HG02885 (cell line): Measurements from ENCODE around the gene KMT2B.
"Not testable (repeated sequence)": the region's sequence is repeated elsewhere in the genome, so short reads cannot be mapped to it uniquely, and the experiment has no call there.

Source experiments
- ATAC-seq: cut with Tn5 transposase; IDR thresholded peaks from one replicate; pipeline ENCODE4 v1.9.1; 2021; ENCODE audit warnings: mild to moderate bottlenecking; ENCODE audit not compliant: unreplicated experiment, poor library complexity

KMT2B gene

GRCh38 chr19:35724132-35724531, 6.3 kb downstream of the KMT2B start:
- ATAC-seq: not testable (repeated sequence)

- no peak for ATAC-seq
Measured at GRCh38 chr19:35724560-35724959, 6.8 kb downstream of the KMT2B start.

GRCh38 chr19:35725216-35725861, 7.5 kb downstream of the KMT2B start:
- ATAC-seq: no peak

- ATAC-seq: no peak
Measured at GRCh38 chr19:35727053-35727955, 9.5 kb downstream of the KMT2B start.

GRCh38 chr19:35727956-35728706, 10.3 kb downstream of the KMT2B start:
- no peak for ATAC-seq

- no peak for ATAC-seq
Measured at GRCh38 chr19:35729021-35729420, 11.2 kb downstream of the KMT2B start.

GRCh38 chr19:35729763-35730162, 12.0 kb downstream of the KMT2B start:
- no peak for ATAC-seq

GRCh38 chr19:35730326-35730725, 12.5 kb downstream of the KMT2B start:
- ATAC-seq: no peak

GRCh38 chr19:35731353-35731752, 13.6 kb downstream of the KMT2B start:
- no peak for ATAC-seq

- no peak for ATAC-seq
Measured at GRCh38 chr19:35731779-35732405, 14.1 kb downstream of the KMT2B start.

GRCh38 chr19:35732540-35733179, 14.9 kb downstream of the KMT2B start:
- no peak for ATAC-seq

- ATAC-seq: no peak
Measured at GRCh38 chr19:35733180-35734125, 15.7 kb downstream of the KMT2B start.

GRCh38 chr19:35734273-35734672, 16.5 kb downstream of the KMT2B start:
- no peak for ATAC-seq

- no peak for ATAC-seq
Measured at GRCh38 chr19:35734889-35735288, 17.1 kb downstream of the KMT2B start.

- ATAC-seq: no peak
Measured at GRCh38 chr19:35736913-35737886, 19.4 kb downstream of the KMT2B start.

- ATAC-seq: no peak
Measured at GRCh38 chr19:35738021-35738886, 20.5 kb downstream of the KMT2B start.

GRCh38 chr19:35738887-35739229, 21.1 kb downstream of the KMT2B start:
- no peak for ATAC-seq
